Frontal cortex (tissue), 4 donors: Measurements from ENCODE around the gene PRKN. TPM values are rescaled to one million over a fixed set of nuclear protein-coding genes. Genes with fewer than 3 reads are reported as not detected.
"Not testable (repeated sequence)": the region's sequence is repeated elsewhere in the genome, so short reads cannot be mapped to it uniquely, and the experiment has no call there.

Experiments used
- DNase-seq, 2 donors: peaks; one replicate each; pipeline ENCODE4 v3.0.0; 2012; ENCODE audit warnings: low spot score in 2 of 2
- FAIRE-seq: peaks from 2 replicates; lab custom pipeline; 2012; peaks lifted over from hg19 to GRCh38; lab: Jason Lieb, UNC
- total RNA-seq: library from RNA; depleted of rRNA; stranded (reverse); fragments of >200 nt; gene quantifications from one replicate; pipeline ENCODE4 v1.2.3, GENCODE V29; 2014
- donor health status: control.
- donor health status: control.
- donor health status: control.

PRKN gene
- total RNA-seq, 1 donor from 2014 or later: 6.1 TPM

DNA sequence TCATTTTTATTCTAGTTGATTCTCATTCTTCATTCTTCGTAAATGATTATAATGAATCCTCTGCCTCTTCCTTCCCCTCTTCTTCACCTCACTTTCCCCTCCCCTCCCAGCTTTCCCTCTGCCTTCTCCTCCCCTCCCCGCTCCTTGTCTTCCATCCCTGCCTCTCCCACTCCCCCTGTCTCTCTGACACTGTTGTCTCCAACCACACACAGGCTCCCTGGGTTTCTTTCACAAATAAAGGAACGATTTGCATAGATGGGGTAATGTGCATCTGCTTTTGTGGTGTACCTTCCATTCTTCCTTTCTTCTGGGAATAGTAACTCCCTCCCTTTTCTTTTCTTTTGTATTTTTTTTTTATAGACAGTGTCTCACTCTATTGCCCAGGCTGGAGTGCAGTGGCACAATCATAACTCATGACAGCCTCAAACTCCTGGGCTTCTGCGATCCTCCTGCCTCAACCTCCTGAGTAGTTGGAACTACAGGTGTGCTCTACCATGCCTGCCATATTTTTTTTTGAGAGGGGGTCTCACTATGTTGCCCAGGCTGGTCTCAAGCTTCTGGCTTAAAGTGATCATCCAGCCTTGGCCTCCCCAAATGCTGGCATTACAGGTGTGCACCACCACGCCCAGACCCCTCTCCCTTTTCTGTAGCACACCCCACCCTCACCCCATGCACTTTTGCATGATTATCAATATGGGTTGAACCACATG lies 318.6 kb downstream of the PRKN start:
- FAIRE-seq (no peak), DNase-seq (no peak)

DNA sequence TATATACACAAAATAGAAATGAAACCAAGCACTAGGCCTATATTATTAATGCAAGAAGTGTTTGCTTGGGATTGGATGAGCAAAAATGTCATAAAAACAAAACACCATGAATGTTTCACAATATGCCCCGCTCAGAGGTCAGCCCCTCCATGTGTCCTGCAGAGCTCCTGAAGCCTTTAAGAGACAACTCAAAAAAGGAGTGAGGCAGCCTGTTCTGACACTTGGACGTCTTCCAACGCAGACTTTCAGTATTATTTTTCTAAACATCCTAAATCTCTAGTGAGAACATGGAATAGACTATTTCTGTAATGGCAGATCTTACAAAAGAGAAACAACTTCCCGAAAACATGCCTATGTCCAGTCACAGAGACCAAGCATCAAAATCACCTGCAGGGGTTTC lies 322.6 kb downstream of the PRKN start:
- DNase-seq (no peak), FAIRE-seq (no peak)

DNA sequence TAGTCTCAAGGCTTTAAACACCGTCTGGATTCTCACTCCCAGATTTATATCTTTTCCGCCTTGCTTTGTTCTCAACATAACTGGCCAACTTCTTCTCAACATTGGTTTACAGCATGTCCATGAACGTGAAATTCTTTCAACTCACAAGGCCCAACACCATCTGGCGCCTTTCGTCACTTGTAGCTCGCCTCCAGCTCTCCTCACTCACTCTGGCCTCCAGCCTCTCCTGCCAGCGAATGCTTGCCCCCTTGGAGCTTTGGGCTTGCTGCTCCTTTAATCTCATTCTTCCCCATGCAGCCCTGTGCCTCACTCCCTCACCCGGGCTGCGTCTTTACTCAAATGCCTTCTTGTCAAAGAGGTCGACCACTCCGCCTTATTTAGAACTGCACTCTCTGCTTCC lies 324.5 kb downstream of the PRKN start:
- FAIRE-seq (no peak), DNase-seq (no peak)

DNA sequence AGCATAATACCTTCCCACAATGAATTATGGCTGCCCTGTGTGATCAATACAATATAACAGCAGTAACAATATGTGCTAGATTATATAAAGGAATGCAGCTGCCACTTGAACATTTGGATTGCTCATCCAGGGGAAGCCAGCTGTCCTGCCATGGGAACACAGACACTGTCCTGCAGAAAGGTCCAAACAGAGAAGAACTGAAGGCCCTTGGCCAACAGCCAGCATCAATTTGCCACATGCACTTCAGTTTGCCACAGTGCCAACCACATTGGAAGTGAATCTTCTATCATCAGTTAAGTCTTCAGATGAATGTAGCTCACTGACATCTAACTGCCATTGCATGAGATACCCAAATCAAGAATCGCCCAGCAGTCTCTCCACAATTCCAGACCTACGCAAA lies 332.4 kb downstream of the PRKN start:
- FAIRE-seq (no peak), DNase-seq (no peak)

- not testable (repeated sequence) for FAIRE-seq, DNase-seq
Measured at GRCh38 chr6:162390961-162391811, 336.4 kb downstream of the PRKN start.

GRCh38 chr6:162389343-162390085 lies 338.1 kb downstream of the PRKN start:
- FAIRE-seq: no peak

DNA sequence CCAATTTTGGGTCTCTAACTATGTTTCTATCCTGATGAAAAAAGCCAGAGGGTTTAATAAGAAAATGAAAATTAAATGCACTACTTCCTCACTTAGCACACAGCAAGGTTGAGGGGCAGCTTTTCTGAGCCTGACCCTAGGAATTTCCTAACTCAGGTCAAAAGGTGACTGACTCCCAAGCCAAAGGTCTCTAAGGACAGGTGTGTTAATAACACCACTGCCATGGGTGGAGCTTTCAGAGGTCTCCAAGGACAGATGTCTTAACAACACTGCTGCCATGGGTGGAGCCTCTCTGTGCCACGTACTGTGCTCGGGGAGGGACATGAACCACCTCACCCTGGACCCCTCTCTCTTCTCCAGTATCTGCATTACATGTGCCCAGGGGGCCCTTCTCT lies 339.2 kb downstream of the PRKN start:
- FAIRE-seq (no peak), DNase-seq (no peak)

More at GRCh38 chr6:162389343-162390085, 338.1 kb downstream of the PRKN start:
- no peak for DNase-seq

DNA sequence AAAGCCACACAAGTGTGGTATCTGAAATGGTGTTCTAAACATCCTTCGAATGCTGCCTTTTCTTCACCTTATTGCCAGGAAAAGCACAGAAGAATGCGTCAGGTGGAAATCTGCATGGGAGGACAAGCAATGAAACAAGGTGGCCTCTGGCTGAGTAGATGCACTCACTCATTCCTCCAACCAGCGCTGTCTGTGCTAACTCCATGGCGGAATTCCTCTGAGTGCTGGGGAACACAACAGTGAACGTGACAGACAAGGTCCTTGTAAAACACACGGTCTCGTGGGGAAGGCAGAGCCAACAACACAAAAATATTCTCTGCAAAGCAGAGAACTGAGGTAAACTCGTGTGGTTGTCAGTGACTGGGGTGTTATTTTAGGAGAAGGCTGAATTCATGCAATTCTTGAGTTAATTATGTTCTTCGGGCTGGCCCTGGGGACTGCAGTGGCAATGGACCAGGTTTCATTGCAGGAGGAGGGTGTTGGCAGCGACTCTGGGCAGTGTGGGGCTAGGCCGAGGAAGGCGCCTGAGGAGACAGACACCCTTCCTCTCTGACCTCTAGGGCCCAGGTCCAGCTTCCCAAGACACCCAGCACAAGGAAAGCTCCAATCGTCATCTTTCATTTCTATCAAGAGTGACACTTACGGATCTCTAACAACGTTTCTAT lies 339.7 kb downstream of the PRKN start:
- no peak for DNase-seq
- no peak for FAIRE-seq

DNA sequence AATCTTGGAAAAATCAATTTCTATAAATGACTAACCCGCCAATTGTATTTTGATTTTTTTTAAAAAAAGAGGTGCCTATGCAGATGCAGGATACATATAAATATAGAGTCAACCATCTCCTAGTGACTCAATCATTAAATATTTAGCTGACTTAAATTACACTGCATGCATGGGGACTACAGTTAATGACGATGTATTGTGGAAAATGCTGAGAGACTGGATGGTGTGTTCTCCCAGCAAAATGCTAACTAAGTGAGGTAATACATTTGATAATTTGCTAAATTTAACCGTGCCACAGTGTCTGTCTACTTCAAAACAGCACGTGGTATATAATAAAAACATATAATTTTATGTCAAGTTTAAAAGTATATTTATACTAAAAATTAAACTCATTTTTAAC lies 341.6 kb downstream of the PRKN start:
- FAIRE-seq (no peak), DNase-seq (no peak)

DNA sequence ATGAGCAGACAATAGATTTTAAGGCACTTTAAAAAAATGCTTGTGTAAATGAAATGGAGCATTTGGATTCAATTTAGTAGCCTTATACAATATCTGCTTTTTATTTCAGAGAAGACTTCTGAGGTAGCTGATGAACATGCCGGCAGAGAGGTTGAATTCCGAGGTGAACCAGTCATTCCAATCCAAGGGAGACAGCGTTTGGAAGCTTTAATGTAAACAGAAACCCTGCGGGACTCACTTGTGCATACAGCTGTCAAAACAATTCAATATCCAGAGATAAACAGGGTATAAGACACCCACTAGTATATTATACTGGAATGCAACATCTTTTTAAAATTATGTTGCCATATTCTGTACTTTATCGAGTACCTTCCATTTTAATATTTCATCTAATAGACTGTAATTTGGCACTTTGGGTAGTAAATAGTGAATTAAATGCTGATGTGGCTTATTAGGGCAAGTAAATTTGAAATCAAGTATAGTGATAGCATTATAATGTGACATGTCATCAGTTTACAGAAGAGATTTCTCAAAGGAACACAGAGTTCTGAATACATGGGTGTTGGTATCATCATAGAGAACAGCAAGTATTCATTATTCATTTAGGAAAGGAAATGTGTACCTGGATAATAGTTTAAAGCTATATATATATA lies 347.7 kb downstream of the PRKN start:
- DNase-seq (no peak), FAIRE-seq (no peak)

DNA sequence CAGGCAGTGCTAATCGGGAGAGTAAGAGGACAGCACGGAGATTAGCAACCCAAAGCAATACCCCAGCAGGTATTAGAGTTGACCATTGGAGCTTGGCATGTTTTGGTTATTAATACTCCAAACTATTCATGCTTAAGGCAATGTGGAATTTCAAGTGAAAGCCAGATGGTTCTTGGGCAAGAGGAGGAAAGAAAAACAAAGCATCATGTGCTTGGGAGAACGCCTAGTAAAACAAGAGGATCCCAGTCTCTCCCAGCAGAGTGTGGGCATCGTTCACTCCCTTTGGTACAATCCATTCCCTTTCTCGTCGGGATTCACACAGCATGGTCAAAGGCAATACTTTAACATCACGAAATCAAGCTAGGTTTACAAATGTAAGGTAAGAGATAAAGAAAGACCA lies 349.8 kb downstream of the PRKN start:
- DNase-seq (no peak), FAIRE-seq (no peak)

DNA sequence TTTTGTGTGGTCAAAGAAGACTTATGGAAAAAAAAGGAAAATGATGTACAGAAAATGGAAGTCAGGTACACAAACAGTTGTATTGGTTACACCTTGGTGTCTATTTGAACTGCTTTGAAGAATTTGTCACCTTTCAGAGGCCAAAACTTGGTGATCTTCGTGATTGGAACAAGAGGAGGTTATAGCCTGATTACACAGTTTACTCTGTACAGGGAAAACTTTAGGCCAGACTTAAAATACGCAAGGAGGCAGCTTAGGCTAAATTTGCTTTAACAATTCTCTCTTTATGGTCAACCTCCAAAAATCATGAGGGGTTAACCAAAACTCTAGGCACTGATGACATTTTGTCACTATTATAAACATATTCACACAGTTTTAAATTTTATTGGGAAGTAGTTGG lies 353.7 kb downstream of the PRKN start:
- FAIRE-seq (no peak), DNase-seq (no peak)

DNA sequence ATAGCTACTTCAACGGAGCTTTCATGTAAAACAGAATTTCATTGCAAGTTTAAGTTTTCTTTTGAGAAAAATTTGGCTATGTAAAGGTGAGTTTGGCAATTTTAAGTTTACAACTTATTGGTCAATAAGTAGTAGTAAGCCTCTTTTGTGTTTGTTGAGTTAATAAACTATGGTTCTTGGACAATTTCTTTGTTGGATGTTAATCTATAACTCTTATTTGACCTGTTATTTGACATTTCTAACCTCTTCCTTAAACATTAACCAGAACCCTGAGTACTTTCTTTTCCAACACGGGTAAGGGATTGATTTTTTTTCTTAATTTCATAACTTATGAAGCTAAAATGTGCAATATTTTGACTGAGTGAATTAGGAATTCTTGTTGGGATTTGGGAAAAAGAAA lies 354.4 kb downstream of the PRKN start:
- no peak for DNase-seq
- FAIRE-seq: no peak

DNA sequence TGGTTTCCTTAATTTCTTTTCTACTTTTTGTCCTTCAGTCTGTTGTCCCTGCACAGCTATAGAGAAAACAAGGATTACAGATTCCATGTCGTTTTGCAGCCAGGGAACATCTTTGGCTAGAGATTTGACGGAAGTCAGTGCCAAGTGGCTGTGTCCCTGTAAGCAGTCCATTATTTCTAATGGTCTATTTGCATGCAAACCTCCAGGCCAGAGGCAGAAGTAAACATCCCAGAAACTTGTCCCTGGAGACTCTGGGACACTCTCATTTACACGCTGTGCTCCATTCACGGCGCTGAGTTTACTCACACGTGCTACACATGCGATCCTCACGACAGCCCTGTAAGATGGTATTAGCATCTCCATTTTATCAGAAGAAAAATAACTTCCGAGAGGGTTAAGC lies 355.5 kb downstream of the PRKN start:
- DNase-seq (no peak), FAIRE-seq (no peak)

GRCh38 chr6:162371121-162371520 lies 356.4 kb downstream of the PRKN start:
- DNase-seq (no peak), FAIRE-seq (no peak)

DNA sequence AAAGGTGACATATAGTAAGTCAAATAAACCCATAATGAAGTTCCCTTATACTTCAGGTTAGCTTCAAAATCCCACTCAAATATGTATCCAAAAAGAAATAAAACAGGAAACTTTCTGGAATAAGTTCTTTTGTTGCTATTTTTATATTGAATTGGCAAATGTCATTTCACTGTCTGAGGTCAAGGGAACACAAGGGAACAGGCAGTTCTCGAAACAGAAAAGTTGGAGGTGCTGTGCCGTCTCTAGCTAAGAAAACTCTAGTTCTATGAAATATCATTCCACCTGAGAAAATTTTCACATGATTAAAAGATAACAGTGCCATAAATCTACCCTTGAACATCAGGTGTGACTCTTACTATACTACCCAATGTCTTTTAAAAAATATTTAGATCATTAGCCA lies 358.5 kb downstream of the PRKN start:
- FAIRE-seq (no peak), DNase-seq (no peak)

GRCh38 chr6:162364488-162364887 lies 363.1 kb downstream of the PRKN start:
- FAIRE-seq (no peak), DNase-seq (no peak)

GRCh38 chr6:162363757-162364156 lies 363.8 kb downstream of the PRKN start:
- no peak for FAIRE-seq

DNA sequence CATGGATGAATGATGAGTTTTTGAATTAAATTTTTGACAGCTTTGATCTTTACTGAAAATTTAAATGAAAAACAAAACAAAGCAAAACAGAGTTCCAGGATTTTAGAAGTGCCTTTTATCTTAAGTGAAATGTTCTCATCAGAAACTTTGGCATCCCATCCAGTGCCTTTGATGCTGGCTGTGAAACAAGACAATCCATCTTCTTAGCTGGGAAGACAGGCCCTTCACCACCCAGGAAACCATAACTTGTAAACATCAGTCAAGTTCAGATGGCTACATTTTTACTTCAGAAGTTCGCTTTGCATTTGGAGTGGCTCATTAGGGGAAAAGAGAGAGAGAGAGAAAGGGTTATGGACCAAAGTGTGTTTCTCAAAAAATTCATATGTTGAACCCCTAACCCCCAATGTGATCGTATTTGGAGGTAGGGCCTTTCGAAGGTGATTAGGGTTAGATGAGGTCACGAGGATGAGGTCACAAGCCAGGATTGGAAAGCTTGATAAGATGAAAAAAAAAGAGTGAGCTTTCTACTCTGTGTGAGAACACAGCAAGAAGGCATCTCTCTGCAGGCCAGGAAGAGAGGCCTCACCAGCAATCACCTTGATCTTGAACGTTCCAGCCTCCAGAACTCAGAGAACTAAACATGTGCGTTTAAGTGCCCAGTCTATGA lies 366.5 kb downstream of the PRKN start:
- DNase-seq (no peak), FAIRE-seq (no peak)

More at GRCh38 chr6:162363757-162364156, 363.8 kb downstream of the PRKN start:
- DNase-seq: no peak
